HFF-Myc (cell line): ENCODE data around the gene EHD4.

Source experiments
- DNase-seq: peaks from one replicate; pipeline ENCODE4 v3.0.0-alpha.2; 2011; ENCODE audit warnings: low read depth; ENCODE audit errors: extremely low read depth
- H3K4me3 ChIP-seq: replicated peaks from 2 replicates; pipeline ENCODE4 v1.5.1; 2011; ENCODE audit warnings: low read depth, mild to moderate bottlenecking, control low read depth, low read length
- TF ChIP-seq, protein P1 (sequence below): IDR thresholded peaks from 2 replicates; pipeline ENCODE4 v1.5.1; 2012; ENCODE audit warnings: mild to moderate bottlenecking, low read depth, low read length, control low read depth; ENCODE audit errors: missing control alignments

EHD4 gene

GRCh38 chr15:41937568-41937923, 34.8 kb downstream of the EHD4 start:
- TF ChIP-seq, protein P1, sequence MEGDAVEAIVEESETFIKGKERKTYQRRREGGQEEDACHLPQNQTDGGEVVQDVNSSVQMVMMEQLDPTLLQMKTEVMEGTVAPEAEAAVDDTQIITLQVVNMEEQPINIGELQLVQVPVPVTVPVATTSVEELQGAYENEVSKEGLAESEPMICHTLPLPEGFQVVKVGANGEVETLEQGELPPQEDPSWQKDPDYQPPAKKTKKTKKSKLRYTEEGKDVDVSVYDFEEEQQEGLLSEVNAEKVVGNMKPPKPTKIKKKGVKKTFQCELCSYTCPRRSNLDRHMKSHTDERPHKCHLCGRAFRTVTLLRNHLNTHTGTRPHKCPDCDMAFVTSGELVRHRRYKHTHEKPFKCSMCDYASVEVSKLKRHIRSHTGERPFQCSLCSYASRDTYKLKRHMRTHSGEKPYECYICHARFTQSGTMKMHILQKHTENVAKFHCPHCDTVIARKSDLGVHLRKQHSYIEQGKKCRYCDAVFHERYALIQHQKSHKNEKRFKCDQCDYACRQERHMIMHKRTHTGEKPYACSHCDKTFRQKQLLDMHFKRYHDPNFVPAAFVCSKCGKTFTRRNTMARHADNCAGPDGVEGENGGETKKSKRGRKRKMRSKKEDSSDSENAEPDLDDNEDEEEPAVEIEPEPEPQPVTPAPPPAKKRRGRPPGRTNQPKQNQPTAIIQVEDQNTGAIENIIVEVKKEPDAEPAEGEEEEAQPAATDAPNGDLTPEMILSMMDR, result no peak
- H3K4me3 ChIP-seq, result no peak overlapping the region
- DNase-seq, result no peak

- DNase-seq, result no peak
- no peak overlapping the region for H3K4me3 ChIP-seq
- TF ChIP-seq, protein P1, result no peak
Measured at GRCh38 chr15:41936649-41937567, 35.4 kb downstream of the EHD4 start.

- DNase-seq, result no peak
- no peak overlapping the region for H3K4me3 ChIP-seq
- TF ChIP-seq, protein P1, result no peak
Measured at GRCh38 chr15:41936155-41936554, 36.2 kb downstream of the EHD4 start.

GRCh38 chr15:41935566-41936020, 36.8 kb downstream of the EHD4 start:
- TF ChIP-seq, protein P1, result no peak
- H3K4me3 ChIP-seq, result no peak overlapping the region
- DNase-seq, result no peak

GRCh38 chr15:41934843-41935242, 37.5 kb downstream of the EHD4 start:
- TF ChIP-seq, protein P1, result no peak
- no peak for DNase-seq
- no peak overlapping the region for H3K4me3 ChIP-seq

DNA sequence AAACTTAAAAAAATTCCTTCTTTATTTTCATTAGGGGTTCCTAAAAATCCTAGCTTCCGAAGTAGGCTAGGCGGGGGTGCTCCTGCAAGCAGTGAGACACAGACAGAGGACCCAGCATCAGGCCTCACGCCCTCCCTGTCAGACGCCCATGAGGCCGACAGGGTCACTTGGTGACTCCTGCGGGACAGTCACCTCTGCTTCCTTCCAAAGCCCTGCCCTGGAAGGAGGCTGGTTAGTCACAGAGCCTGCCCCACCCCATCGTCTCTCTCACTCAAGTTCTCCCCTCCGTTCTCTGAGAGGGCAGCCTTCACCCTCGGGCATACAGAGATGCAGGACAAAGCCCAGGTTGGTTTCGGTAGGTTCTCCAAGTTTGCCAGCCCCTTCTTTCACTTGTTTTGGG, 38.6 kb downstream of the EHD4 start:
- no peak overlapping the region for H3K4me3 ChIP-seq
- TF ChIP-seq, protein P1, result no peak
- DNase-seq, result no peak
